CD14-positive monocyte (primary cell): ENCODE data around the gene CCDC198. TPM values are rescaled to one million over a fixed set of nuclear protein-coding genes. Genes with fewer than 3 reads are reported as not detected.

Experiments used
- DNase-seq, 3 donors: peaks; one replicate each; pipeline ENCODE4 v3.0.0-alpha.2; 2011 to 2022
- H2AFZ ChIP-seq: 2 replicates; pipeline ENCODE4 v1.6.0; 2012; ENCODE audit warnings: mild to moderate bottlenecking, low read depth, low read length, inconsistent platforms; ENCODE audit not compliant: insufficient read depth, poor library complexity, severe bottlenecking
- H3K27ac ChIP-seq, 2 donors: 1 replicate in 1 of 2; 2 replicates in 1 of 2; pipeline ENCODE4 v1.5.1; 2012 to 2013; ENCODE audit warnings: low read length in 2 of 2, control low read depth in 1 of 2, inconsistent platforms in 1 of 2, low read depth in 1 of 2, mild to moderate bottlenecking in 1 of 2
- H3K27me3 ChIP-seq, 2 donors: one replicate each; pipeline versions ENCODE4 v1.6.0 to v1.6.1; 2011 to 2013; ENCODE audit warnings: low read length in 2 of 2; ENCODE audit not compliant: control insufficient read depth in 2 of 2, insufficient read depth in 2 of 2
- H3K36me3 ChIP-seq, 2 donors: replicated peaks in 1 of 2; 1 replicate in 1 of 2; 2 replicates in 1 of 2; pipeline versions ENCODE4 v1.5.1 to v1.6.1; 2012 to 2013; ENCODE audit warnings: low read length in 2 of 2, control low read depth in 1 of 2, inconsistent platforms in 1 of 2, mild to moderate bottlenecking in 1 of 2; ENCODE audit not compliant: insufficient read depth in 2 of 2, control insufficient read depth in 1 of 2
- H3K4me1 ChIP-seq, 2 donors: 1 replicate in 1 of 2; 2 replicates in 1 of 2; pipeline versions ENCODE4 v1.5.1 to v1.6.1; 2012 to 2013; ENCODE audit warnings: low read length in 2 of 2, control low read depth in 1 of 2, inconsistent platforms in 1 of 2, mild to moderate bottlenecking in 1 of 2, moderate library complexity in 1 of 2; ENCODE audit not compliant: insufficient read depth in 2 of 2, control insufficient read depth in 1 of 2
- H3K4me2 ChIP-seq: replicated peaks from 2 replicates; pipeline ENCODE3; 2012; ENCODE audit warnings: low read length, moderate library complexity, mild to moderate bottlenecking; ENCODE audit not compliant: poor library complexity, severe bottlenecking; ENCODE audit errors: extremely low read depth
- H3K4me3 ChIP-seq, 3 experiments: fragments of 200-600 bp in 1 of 3; sonication (generic) in 1 of 3; replicated peaks in 1 of 3; 1 replicate in 2 of 3; 2 replicates in 1 of 3; pipeline ENCODE4 v1.5.1; 2011 to 2013; ENCODE audit warnings: low read length in 3 of 3, mild to moderate bottlenecking in 3 of 3, control low read depth in 2 of 3, low read depth in 2 of 3, inconsistent platforms in 1 of 3, moderate library complexity in 1 of 3
- H3K79me2 ChIP-seq: 2 replicates; pipeline ENCODE4 v1.6.0; 2012; ENCODE audit warnings: mild to moderate bottlenecking, control low read depth, inconsistent platforms, low read length, moderate library complexity; ENCODE audit not compliant: insufficient read depth
- H3K9ac ChIP-seq: 2 replicates; pipeline ENCODE4 v1.6.0; 2017; ENCODE audit warnings: low read length, mild to moderate bottlenecking; ENCODE audit not compliant: insufficient read depth, poor library complexity, severe bottlenecking
- H3K9me3 ChIP-seq, 2 donors: replicated peaks in 1 of 2; 1 replicate in 1 of 2; 2 replicates in 1 of 2; pipeline versions ENCODE4 v1.5.1 to v1.6.1; 2012 to 2013; ENCODE audit warnings: low read length in 2 of 2, control low read depth in 1 of 2; ENCODE audit not compliant: control insufficient read depth in 1 of 2, insufficient read depth in 1 of 2
- H4K20me1 ChIP-seq: 2 replicates; pipeline ENCODE4 v1.6.0; 2012; ENCODE audit warnings: mild to moderate bottlenecking, low read length, control low read depth, moderate library complexity; ENCODE audit not compliant: insufficient read depth
- H3K27ac Mint-ChIP-seq, 7 donors: one replicate each; pipeline ENCODE4 v1.8.0; 2020; ENCODE audit warnings: mild to moderate bottlenecking in 7 of 7, mixed read lengths in 7 of 7, moderate library complexity in 6 of 7, inconsistent platforms in 2 of 7
- H3K27me3 Mint-ChIP-seq, 3 donors: one replicate each; pipeline ENCODE4 v1.8.0; 2021 to 2022; ENCODE audit warnings: low read depth in 3 of 3, mild to moderate bottlenecking in 3 of 3, mixed read lengths in 3 of 3, moderate library complexity in 3 of 3, inconsistent platforms in 1 of 3
- H3K36me3 Mint-ChIP-seq, 2 donors: one replicate each; pipeline ENCODE4 v1.8.0; 2020; ENCODE audit warnings: mixed read lengths in 2 of 2, inconsistent platforms in 1 of 2, mild to moderate bottlenecking in 1 of 2
- H3K4me1 Mint-ChIP-seq: one replicate; pipeline ENCODE4 v1.8.0; 2020; ENCODE audit warnings: mild to moderate bottlenecking, mixed read lengths
- H3K4me3 Mint-ChIP-seq, 2 donors: one replicate each; pipeline ENCODE4 v1.8.0; 2020; ENCODE audit warnings: mild to moderate bottlenecking in 2 of 2, mixed read lengths in 2 of 2, moderate library complexity in 1 of 2
- H3K9me3 Mint-ChIP-seq, 7 donors: one replicate each; pipeline ENCODE4 v1.8.0; 2020 to 2022; ENCODE audit warnings: mixed read lengths in 7 of 7, mild to moderate bottlenecking in 6 of 7, moderate library complexity in 6 of 7, inconsistent platforms in 2 of 7
- CTCF ChIP-seq: fragments of 200-600 bp; IDR thresholded peaks from one replicate; pipeline ENCODE4 v1.8.0; 2022; ENCODE audit warnings: antibody characterized with exemption, mild to moderate bottlenecking
- WGBS: methylation state at CpG from one replicate; pipeline ENCODE4 v1.1.5; 2013; ENCODE audit warnings: missing lambda C conversion rate; ENCODE audit not compliant: insufficient coverage; 5-methylcytosine and 5-hydroxymethylcytosine counted together
- intact Hi-C, 2 donors: fragments of 100-400 bp; cut with micrococcal nuclease; formaldehyde crosslinking; loops; one replicate each; pipeline versions ENCODE4 v1.15.0 to v1.15.1; 2023
- polyA plus RNA-seq, 3 donors: library from polyadenylated mRNA; depleted of rRNA in 1 of 3; unstranded in 2 of 3; stranded (reverse) in 1 of 3; fragments of 300-500 nt in 2 of 3; fragments of >200 nt in 1 of 3; fragmentation: Illumina TruSeq in 2 of 3; gene quantifications; 1 replicate in 2 of 3; 2 replicates in 1 of 3; pipeline ENCODE4 v1.2.3, GENCODE V29; 2012 to 2021

CCDC198 gene
- polyA plus RNA-seq, 3 donors, result not detected

- Histone ChIP-seq H4K20me1 (no peaks in the 10 kb centered on the region), H2AFZ (no peak overlapping the region), H3K27me3 (no peaks in the 10 kb centered on the region), H3K4me1 (no peaks in the 10 kb centered on the region), H3K36me3 (no peaks in the 10 kb centered on the region), H3K9me3 (peaks cover 0 to 10% of the 10 kb centered on the region in 2 donors), H3K79me2 (no peaks in the 10 kb centered on the region), H3K4me3 (no peak overlapping the region), H3K27ac (no peak overlapping the region), H3K9ac (no peak overlapping the region), H3K4me2 (no peak overlapping the region)
- no peaks in the 10 kb centered on the region for H3K4me1 Mint-ChIP-seq
- no peak overlapping the region for H3K27ac Mint-ChIP-seq
- peaks cover 0 to 2% (median 0%) of the 10 kb centered on the region in 3 donors for H3K27me3 Mint-ChIP-seq
- H3K4me3 Mint-ChIP-seq, result no peak overlapping the region
- H3K36me3 Mint-ChIP-seq, result no peaks in the 10 kb centered on the region
- WGBS, result 50% methylated on average over 1 of the region's 2 CpGs
- DNase-seq, result no peak
- H3K9me3 Mint-ChIP-seq, result peaks cover 2 to 28% (median 6%) of the 10 kb centered on the region in 7 donors
- no peak for TF ChIP-seq CTCF
- intact Hi-C loops, result no loop called here
Measured at GRCh38 chr14:57501039-57501557, 7.4 kb upstream of the CCDC198 start.

- Mint-ChIP-seq H3K27ac (no peak overlapping the region), H3K9me3 (peaks cover 2 to 25% (median 6%) of the 10 kb centered on the region in 7 donors), H3K27me3 (peaks cover 0 to 3% (median 2%) of the 10 kb centered on the region in 3 donors), H3K4me1 (no peaks in the 10 kb centered on the region), H3K4me3 (no peak overlapping the region), H3K36me3 (no peaks in the 10 kb centered on the region)
- Histone ChIP-seq H4K20me1 (no peaks in the 10 kb centered on the region), H3K9me3 (peaks cover 0 to 3% of the 10 kb centered on the region in 2 donors), H3K4me1 (no peaks in the 10 kb centered on the region), H3K4me3 (no peak overlapping the region), H3K9ac (no peak overlapping the region), H3K79me2 (no peaks in the 10 kb centered on the region), H3K27ac (no peak overlapping the region), H3K36me3 (no peaks in the 10 kb centered on the region), H2AFZ (no peak overlapping the region), H3K27me3 (no peaks in the 10 kb centered on the region), H3K4me2 (no peak overlapping the region)
- no peak for DNase-seq
- intact Hi-C loops, result no loop called here
- TF ChIP-seq CTCF, result no peak
Measured at GRCh38 chr14:57498659-57499058, 5.0 kb upstream of the CCDC198 start.
